Natural killer cell (primary cell): ENCODE results near the gene FURIN. TPM values are rescaled to one million over a fixed set of nuclear protein-coding genes. Genes with fewer than 3 reads are reported as not detected.
"Not testable (repeated sequence)": the region's sequence is repeated elsewhere in the genome, so short reads cannot be mapped to it uniquely, and the experiment has no call there.

ENCODE experiments used
- ATAC-seq, 3 donors: fragments of 150-1000 bp in 2 of 3; fragments of 200-7000 bp in 1 of 3; cut with Tn5 transposase; 1 replicate in 1 of 3; 2 replicates in 2 of 3; pipeline ENCODE4 v1.10.0; 2021; ENCODE audit warnings: mild to moderate bottlenecking in 2 of 3, moderate library complexity in 2 of 3
- DNase-seq, 2 donors: peaks; one replicate each; pipeline versions ENCODE4 v3.0.0 to v3.0.0-alpha.2; 2013 to 2021; ENCODE audit warnings: mixed read lengths in 1 of 2
- H3K27ac ChIP-seq: one replicate; pipeline ENCODE4 v1.5.1; 2013; ENCODE audit warnings: mild to moderate bottlenecking, low read length
- H3K27me3 ChIP-seq: one replicate; pipeline ENCODE4 v1.6.1; 2013; ENCODE audit warnings: low read length; ENCODE audit not compliant: control insufficient read depth, insufficient read depth
- H3K36me3 ChIP-seq: one replicate; pipeline ENCODE4 v1.6.1; 2013; ENCODE audit warnings: low read length; ENCODE audit not compliant: control insufficient read depth, insufficient read depth
- H3K4me1 ChIP-seq: one replicate; pipeline ENCODE4 v1.6.1; 2013; ENCODE audit warnings: low read length; ENCODE audit not compliant: control insufficient read depth, insufficient read depth
- H3K4me3 ChIP-seq: one replicate; pipeline ENCODE4 v1.5.1; 2013; ENCODE audit warnings: low read length
- H3K9me3 ChIP-seq: one replicate; pipeline ENCODE4 v1.6.1; 2013; ENCODE audit warnings: low read length; ENCODE audit not compliant: control insufficient read depth, insufficient read depth
- H3K27ac Mint-ChIP-seq, 2 donors: one replicate each; pipeline ENCODE4 v1.8.0; 2022; ENCODE audit warnings: mild to moderate bottlenecking in 2 of 2, mixed read lengths in 2 of 2, moderate library complexity in 1 of 2
- H3K27me3 Mint-ChIP-seq, 2 donors: one replicate each; pipeline ENCODE4 v1.8.0; 2022; ENCODE audit warnings: low read depth in 2 of 2, mixed read lengths in 2 of 2
- H3K36me3 Mint-ChIP-seq: one replicate; pipeline ENCODE4 v1.8.0; 2022; ENCODE audit warnings: mixed read lengths
- H3K4me1 Mint-ChIP-seq, 2 donors: one replicate each; pipeline ENCODE4 v1.8.0; 2022; ENCODE audit warnings: mixed read lengths in 2 of 2
- H3K4me3 Mint-ChIP-seq: one replicate; pipeline ENCODE4 v1.8.0; 2022; ENCODE audit warnings: mild to moderate bottlenecking, moderate library complexity, mixed read lengths
- H3K9me3 Mint-ChIP-seq, 2 donors: one replicate each; pipeline ENCODE4 v1.8.0; 2022; ENCODE audit warnings: mixed read lengths in 2 of 2
- CTCF ChIP-seq: fragments of 200-600 bp; IDR thresholded peaks from one replicate; pipeline ENCODE4 v1.8.0; 2022; ENCODE audit warnings: antibody characterized with exemption
- WGBS: methylation state at CpG from one replicate; pipeline ENCODE4 v1.1.7; 2013; ENCODE audit warnings: missing lambda C conversion rate; ENCODE audit not compliant: insufficient coverage; 5-methylcytosine and 5-hydroxymethylcytosine counted together
- intact Hi-C: fragments of 100-400 bp; cut with micrococcal nuclease; formaldehyde crosslinking; loops from one replicate; pipeline ENCODE4 v1.14.2; 2022
- total RNA-seq, 4 donors: library from RNA; stranded (reverse); fragments of 120-200 nt in 1 of 4; gene quantifications; one replicate each; pipeline versions ENCODE4 v1.2.3 to v1.2.4, GENCODE V29; 2013 to 2022

FURIN gene
- total RNA-seq, 3 donors from 2014 or later (not counting 1 experiment from before 2014, with no cell fraction given) = 110 to 178 (median 172) TPM

GRCh38 chr15:90917569-90917968 lies 49.2 kb downstream of the FURIN start:
- no peaks in the 10 kb centered on the region for H3K27me3 Mint-ChIP-seq
- intact Hi-C loops = no loop called here
- Histone ChIP-seq H3K27me3 (no peaks in the 10 kb centered on the region), H3K9me3 (no peaks in the 10 kb centered on the region), H3K27ac (no peak overlapping the region), H3K4me1 (peaks cover 14% of the 10 kb centered on the region), H3K36me3 (peaks cover 83% of the 10 kb centered on the region), H3K4me3 (no peak overlapping the region)
- DNase-seq = no peak
- no peaks in the 10 kb centered on the region for H3K9me3 Mint-ChIP-seq
- H3K4me3 Mint-ChIP-seq = no peak overlapping the region
- 98% methylated on average over 12 of the region's 12 CpGs for WGBS
- ATAC-seq = no peak
- H3K4me1 Mint-ChIP-seq = peaks cover 0 to 5% of the 10 kb centered on the region in 2 donors
- no peak overlapping the region for H3K27ac Mint-ChIP-seq
- no peak for TF ChIP-seq CTCF
- H3K36me3 Mint-ChIP-seq = peaks cover 15% of the 10 kb centered on the region

DNA sequence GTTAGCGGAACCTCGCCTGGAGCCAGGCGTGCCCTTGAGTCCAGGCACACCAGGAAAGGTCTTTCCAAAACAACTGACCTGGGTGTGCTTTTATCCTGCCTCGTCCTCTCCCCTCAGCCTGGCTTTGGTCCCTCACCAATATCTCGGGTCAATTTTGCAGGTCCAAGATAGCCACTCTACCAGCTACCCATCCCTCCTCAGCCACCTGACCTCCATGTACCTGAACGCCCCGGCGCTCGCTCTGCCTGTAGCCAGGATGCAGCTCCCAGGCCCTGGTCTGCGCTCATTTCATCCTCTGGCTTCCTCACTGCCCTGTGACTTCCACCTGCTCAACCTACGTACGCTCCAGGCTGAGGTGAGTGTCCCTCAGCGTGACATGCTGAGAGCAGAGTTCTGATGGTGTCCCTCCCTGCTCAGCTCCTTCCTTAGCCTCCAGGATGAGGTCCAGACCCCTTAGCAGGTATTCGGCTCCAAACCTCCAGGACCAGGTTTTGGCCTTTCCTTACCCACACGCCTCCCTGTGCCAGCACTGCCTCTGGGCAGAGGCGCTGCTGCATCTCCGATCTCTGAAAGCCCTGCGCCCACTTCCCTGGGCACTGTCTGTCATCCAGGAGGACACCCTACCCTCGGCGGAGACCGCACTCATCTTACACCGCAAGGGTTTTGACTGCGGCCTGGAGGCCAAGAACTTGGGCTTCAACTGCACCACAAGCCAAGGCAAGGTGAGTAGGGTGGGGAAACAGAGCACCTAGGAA lies 49.8 kb downstream of the FURIN start:
- Histone ChIP-seq H3K4me3 (no peak overlapping the region), H3K27me3 (no peaks in the 10 kb centered on the region), H3K9me3 (no peaks in the 10 kb centered on the region), H3K4me1 (peaks cover 14% of the 10 kb centered on the region), H3K36me3 (peaks cover 76% of the 10 kb centered on the region), H3K27ac (no peak overlapping the region)
- no peak overlapping the region for H3K27ac Mint-ChIP-seq
- WGBS = 96% methylated on average over 23 of the region's 23 CpGs
- H3K4me1 Mint-ChIP-seq = peaks cover 0 to 5% of the 10 kb centered on the region in 2 donors
- no peak for TF ChIP-seq CTCF
- intact Hi-C loops = no loop called here
- peaks cover 15% of the 10 kb centered on the region for H3K36me3 Mint-ChIP-seq
- no peak overlapping the region for H3K4me3 Mint-ChIP-seq
- ATAC-seq (no peak), DNase-seq (no peak)
- H3K9me3 Mint-ChIP-seq = no peaks in the 10 kb centered on the region
- H3K27me3 Mint-ChIP-seq = no peaks in the 10 kb centered on the region

DNA sequence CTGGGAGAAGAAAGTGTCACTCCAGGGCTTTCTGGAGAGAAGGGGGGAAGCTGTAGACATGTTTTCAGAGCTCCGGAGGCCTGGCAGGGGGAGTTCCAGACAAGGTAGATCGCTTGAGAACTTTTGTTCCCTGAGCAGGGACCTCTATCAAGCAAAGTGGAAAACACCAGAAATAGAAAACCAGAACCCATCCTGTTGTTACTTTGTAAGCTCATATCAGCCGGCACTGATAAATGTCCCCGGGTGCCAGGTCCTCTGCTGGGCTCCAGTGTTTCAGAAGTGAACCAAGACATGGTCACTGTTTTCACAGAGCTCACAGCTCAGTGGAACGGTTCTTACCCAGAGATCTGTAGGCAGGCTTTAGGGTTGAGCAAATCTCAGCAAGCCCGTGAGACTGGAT lies 50.4 kb downstream of the FURIN start:
- ATAC-seq (no peak), DNase-seq (no peak)
- peaks cover 0 to 5% of the 10 kb centered on the region in 2 donors for H3K4me1 Mint-ChIP-seq
- no peaks in the 10 kb centered on the region for H3K9me3 ChIP-seq
- WGBS = 95% methylated on average over 6 of the region's 6 CpGs
- intact Hi-C loops = no loop called here
- no peak for TF ChIP-seq CTCF
- H3K4me1 ChIP-seq = peaks cover 11% of the 10 kb centered on the region
- no peak overlapping the region for H3K27ac ChIP-seq
- H3K36me3 Mint-ChIP-seq = peaks cover 15% of the 10 kb centered on the region
- H3K27me3 ChIP-seq = no peaks in the 10 kb centered on the region
- H3K4me3 ChIP-seq = no peak overlapping the region
- no peak overlapping the region for H3K27ac Mint-ChIP-seq
- H3K9me3 Mint-ChIP-seq = no peaks in the 10 kb centered on the region
- no peak overlapping the region for H3K4me3 Mint-ChIP-seq
- no peaks in the 10 kb centered on the region for H3K27me3 Mint-ChIP-seq
- peaks cover 70% of the 10 kb centered on the region for H3K36me3 ChIP-seq

DNA sequence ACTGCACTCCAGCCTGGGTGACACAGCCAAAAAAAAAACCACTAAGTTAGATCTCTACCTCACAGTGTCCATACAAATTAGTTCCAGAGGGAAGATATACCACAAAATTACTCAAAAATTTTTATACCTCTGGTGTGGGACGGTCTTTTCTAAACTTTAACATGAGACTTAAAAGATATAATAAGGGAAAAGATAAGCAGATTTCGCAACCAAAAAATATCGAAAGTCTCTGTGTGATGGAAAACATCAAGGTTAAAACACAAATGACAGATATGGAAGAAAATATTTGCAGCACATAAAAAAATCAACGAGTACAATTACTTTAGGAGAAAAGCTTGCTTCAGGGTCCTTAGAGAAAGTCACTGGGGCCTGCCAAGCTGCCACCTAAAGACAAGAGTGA lies 53.5 kb downstream of the FURIN start:
- 95% methylated on average over 3 of the region's 4 CpGs for whole genome bisulfite sequencing
- Mint-ChIP-seq H3K4me3 (no peak overlapping the region), H3K9me3 (no peaks in the 10 kb centered on the region), H3K27ac (no peak overlapping the region), H3K36me3 (peaks cover 15% of the 10 kb centered on the region), H3K4me1 (peaks cover 0 to 5% of the 10 kb centered on the region in 2 donors), H3K27me3 (no peaks in the 10 kb centered on the region)
- Histone ChIP-seq H3K4me1 (no peaks in the 10 kb centered on the region), H3K27ac (no peak overlapping the region), H3K27me3 (no peaks in the 10 kb centered on the region), H3K9me3 (no peaks in the 10 kb centered on the region), H3K36me3 (peaks cover 40% of the 10 kb centered on the region), H3K4me3 (no peak overlapping the region)
- ATAC-seq (no peak), DNase-seq (no peak)
- TF ChIP-seq CTCF = no peak
- intact Hi-C loops = no loop called here

GRCh38 chr15:90922712-90923322 lies 54.4 kb downstream of the FURIN start:
- H3K27ac Mint-ChIP-seq, H3K4me1 ChIP-seq, H3K27me3 Mint-ChIP-seq, H3K9me3 ChIP-seq, H3K9me3 Mint-ChIP-seq, H3K4me1 Mint-ChIP-seq, H3K27ac ChIP-seq, H3K4me3 Mint-ChIP-seq, H3K27me3 ChIP-seq, DNase-seq, ATAC-seq, intact Hi-C loops, H3K4me3 ChIP-seq: not testable (repeated sequence)
- H3K36me3 Mint-ChIP-seq = peaks cover 15% of the 10 kb centered on the region
- 96% methylated on average over 7 of the region's 7 CpGs for WGBS
- peaks cover 33% of the 10 kb centered on the region for H3K36me3 ChIP-seq
